Measurements from ENCODE around the gene LACTB. TPM values are rescaled to one million over a fixed set of nuclear protein-coding genes. Genes with fewer than 3 reads are reported as not detected.

LACTB gene
- total RNA-seq, 2 donors from 2014 or later = 9.1 to 15.4 TPM

GRCh38 chr15:63165166-63165859 is 43.7 kb downstream of the LACTB start:
- H3K27ac ChIP-seq = no peak overlapping the region
- DNase-seq (ENCODE audit: low spot score) = no peak
- H3K4me3 ChIP-seq = no peak overlapping the region
- TF ChIP-seq POLR2AphosphoS5 (IDR thresholded peaks at IDR 0.05) (no peak), POLR2A (IDR thresholded peaks at IDR 0.05) (no peak)
- TF ChIP-seq, protein P1, sequence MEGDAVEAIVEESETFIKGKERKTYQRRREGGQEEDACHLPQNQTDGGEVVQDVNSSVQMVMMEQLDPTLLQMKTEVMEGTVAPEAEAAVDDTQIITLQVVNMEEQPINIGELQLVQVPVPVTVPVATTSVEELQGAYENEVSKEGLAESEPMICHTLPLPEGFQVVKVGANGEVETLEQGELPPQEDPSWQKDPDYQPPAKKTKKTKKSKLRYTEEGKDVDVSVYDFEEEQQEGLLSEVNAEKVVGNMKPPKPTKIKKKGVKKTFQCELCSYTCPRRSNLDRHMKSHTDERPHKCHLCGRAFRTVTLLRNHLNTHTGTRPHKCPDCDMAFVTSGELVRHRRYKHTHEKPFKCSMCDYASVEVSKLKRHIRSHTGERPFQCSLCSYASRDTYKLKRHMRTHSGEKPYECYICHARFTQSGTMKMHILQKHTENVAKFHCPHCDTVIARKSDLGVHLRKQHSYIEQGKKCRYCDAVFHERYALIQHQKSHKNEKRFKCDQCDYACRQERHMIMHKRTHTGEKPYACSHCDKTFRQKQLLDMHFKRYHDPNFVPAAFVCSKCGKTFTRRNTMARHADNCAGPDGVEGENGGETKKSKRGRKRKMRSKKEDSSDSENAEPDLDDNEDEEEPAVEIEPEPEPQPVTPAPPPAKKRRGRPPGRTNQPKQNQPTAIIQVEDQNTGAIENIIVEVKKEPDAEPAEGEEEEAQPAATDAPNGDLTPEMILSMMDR (IDR thresholded peaks at IDR 0.05) = no peak
- H3K9me3 ChIP-seq = no peaks in the 10 kb centered on the region
- intact Hi-C loops (cut with DNase I) = no loop called here
- H3K27me3 ChIP-seq (replicated peaks; ENCODE audit: insufficient read depth) = no peaks in the 10 kb centered on the region
- H3K36me3 ChIP-seq = no peaks in the 10 kb centered on the region
- 90% methylated on average over 6 of the region's 6 CpGs for WGBS
- no peaks in the 10 kb centered on the region for H3K4me1 ChIP-seq (replicated peaks)

GRCh38 chr15:63166219-63166618 is 44.6 kb downstream of the LACTB start:
- no peaks in the 10 kb centered on the region for H3K36me3 ChIP-seq
- DNase-seq (ENCODE audit: low spot score) = no peak
- intact Hi-C loops (cut with DNase I) = no loop called here
- no peak overlapping the region for H3K27ac ChIP-seq
- H3K4me1 ChIP-seq (replicated peaks) = no peaks in the 10 kb centered on the region
- no peaks in the 10 kb centered on the region for H3K27me3 ChIP-seq (replicated peaks; ENCODE audit: insufficient read depth)
- WGBS = 98% methylated on average over 2 of the region's 2 CpGs
- H3K9me3 ChIP-seq = no peaks in the 10 kb centered on the region
- TF ChIP-seq POLR2A (IDR thresholded peaks at IDR 0.05) (no peak), POLR2AphosphoS5 (IDR thresholded peaks at IDR 0.05) (no peak)
- TF ChIP-seq, protein P1 (IDR thresholded peaks at IDR 0.05) = no peak
- no peak overlapping the region for H3K4me3 ChIP-seq

DNA sequence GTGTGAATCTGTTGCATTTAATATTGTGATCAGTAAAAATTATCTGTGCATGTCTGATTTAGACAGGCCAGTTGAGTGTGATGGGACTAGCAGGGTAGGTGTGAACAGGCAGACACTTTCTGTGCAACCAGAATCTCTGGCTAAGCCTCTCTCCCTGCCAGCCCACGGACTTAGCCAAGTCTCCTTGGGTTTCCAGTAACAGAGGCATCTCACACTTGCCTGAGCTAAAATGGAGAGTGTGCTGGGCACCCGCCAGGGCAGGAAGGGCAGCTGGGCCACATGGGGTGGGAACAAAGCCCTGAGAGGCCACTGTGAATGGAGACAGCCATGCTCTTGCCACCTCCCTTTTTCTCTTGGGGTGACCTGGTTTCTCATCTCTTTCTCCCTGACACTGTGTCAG is 48.1 kb downstream of the LACTB start:
- WGBS = 73% methylated on average over 2 of the region's 2 CpGs
- intact Hi-C loops (cut with DNase I) = no loop called here
- Histone ChIP-seq H3K36me3 (no peaks in the 10 kb centered on the region), H3K27ac (no peak overlapping the region), H3K9me3 (no peaks in the 10 kb centered on the region), H3K4me1 (replicated peaks) (no peaks in the 10 kb centered on the region), H3K27me3 (replicated peaks; ENCODE audit: insufficient read depth) (no peaks in the 10 kb centered on the region), H3K4me3 (no peak overlapping the region)
- DNase-seq (ENCODE audit: low spot score) = no peak
- TF ChIP-seq POLR2A (IDR thresholded peaks at IDR 0.05) (no peak), POLR2AphosphoS5 (IDR thresholded peaks at IDR 0.05) (no peak)
- TF ChIP-seq, protein P1 (IDR thresholded peaks at IDR 0.05) = no peak

DNA sequence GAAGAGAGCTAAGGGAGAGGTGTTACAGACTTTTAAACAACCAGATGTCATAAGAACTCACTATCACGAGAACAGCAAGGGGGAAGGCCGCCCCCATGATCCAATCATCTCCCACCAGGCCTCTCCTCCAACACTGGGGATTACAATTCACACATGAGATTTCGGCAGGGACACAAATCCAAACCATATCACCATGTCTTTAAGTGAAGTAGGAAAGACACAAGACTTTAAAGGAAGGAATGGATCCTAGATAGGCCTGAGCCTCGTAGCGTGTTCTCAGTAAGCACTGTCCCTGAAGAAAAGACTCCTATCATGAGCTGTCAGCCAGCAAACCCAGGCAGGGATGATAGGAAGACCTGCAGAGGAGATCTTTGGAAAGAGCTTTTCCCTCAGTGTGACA is 50.7 kb downstream of the LACTB start:
- no peak for DNase-seq (ENCODE audit: low spot score)
- WGBS = 96% methylated on average over 5 of the region's 5 CpGs

More for the DNA sequence above, 50.7 kb downstream of the LACTB start:
- Histone ChIP-seq H3K4me3 (no peak overlapping the region), H3K9me3 (no peaks in the 10 kb centered on the region), H3K4me1 (replicated peaks) (no peaks in the 10 kb centered on the region), H3K27ac (no peak overlapping the region), H3K27me3 (replicated peaks; ENCODE audit: insufficient read depth) (no peaks in the 10 kb centered on the region), H3K36me3 (no peaks in the 10 kb centered on the region)
- TF ChIP-seq, protein P1 (IDR thresholded peaks at IDR 0.05) = no peak
- no peak for TF ChIP-seq POLR2A (IDR thresholded peaks at IDR 0.05)
- TF ChIP-seq POLR2AphosphoS5 (IDR thresholded peaks at IDR 0.05) = no peak
- intact Hi-C loops (cut with DNase I) = no loop called here

All from prostate gland (tissue), 2 donors.